Ascending aorta (tissue), 2 donors: Measurements from ENCODE around the gene EHBP1. TPM values are rescaled to one million over a fixed set of nuclear protein-coding genes. Genes with fewer than 3 reads are reported as not detected.

Experiments used
- DNase-seq, 2 donors: peaks; one replicate each; pipeline ENCODE4 v3.0.0-alpha.2; 2019; ENCODE audit warnings: low spot score in 2 of 2
- H3K27ac ChIP-seq, 2 donors: fragments of 200-600 bp; sonication (generic); one replicate each; pipeline ENCODE4 v1.5.1; 2016 to 2017; ENCODE audit warnings: mild to moderate bottlenecking in 1 of 2
- H3K27me3 ChIP-seq: fragments of 200-600 bp; sonication (generic); one replicate; pipeline ENCODE4 v1.5.1; 2017
- H3K36me3 ChIP-seq, 2 donors: fragments of 200-600 bp; sonication (generic); one replicate each; pipeline ENCODE4 v1.5.1; 2016
- H3K4me1 ChIP-seq, 2 donors: fragments of 200-600 bp; sonication (generic); one replicate each; pipeline ENCODE4 v1.5.1; 2016 to 2017; ENCODE audit warnings: mild to moderate bottlenecking in 1 of 2
- H3K4me3 ChIP-seq, 2 donors: fragments of 200-600 bp; sonication (generic); one replicate each; pipeline ENCODE4 v1.5.1; 2016 to 2017; ENCODE audit warnings: mild to moderate bottlenecking in 1 of 2
- H3K9me3 ChIP-seq, 2 donors: fragments of 200-600 bp; sonication (generic); one replicate each; pipeline ENCODE4 v1.5.1; 2016
- intact Hi-C: fragments of 100-400 bp; cut with DNase I; formaldehyde crosslinking; loops from one replicate; pipeline ENCODE4 v1.15.1; 2023
- total RNA-seq: library from RNA; depleted of rRNA; stranded (reverse); fragments of >200 nt; gene quantifications from one replicate; pipeline ENCODE4 v1.1.0, GENCODE V29; 2016
- TF ChIP-seq, protein P1 (sequence below), 3 experiments: fragments of 200-600 bp in 2 of 3; fragments of 450-650 bp in 1 of 3; sonication (generic) in 2 of 3; IDR thresholded peaks; one replicate each; pipeline ENCODE4 v1.5.1; 2016 to 2019; ENCODE audit warnings: antibody characterized with exemption in 3 of 3, mild to moderate bottlenecking in 1 of 3, moderate library complexity in 1 of 3

The EHBP1 gene
- total RNA-seq, 1 donor from 2014 or later, result 19.9 TPM

DNA sequence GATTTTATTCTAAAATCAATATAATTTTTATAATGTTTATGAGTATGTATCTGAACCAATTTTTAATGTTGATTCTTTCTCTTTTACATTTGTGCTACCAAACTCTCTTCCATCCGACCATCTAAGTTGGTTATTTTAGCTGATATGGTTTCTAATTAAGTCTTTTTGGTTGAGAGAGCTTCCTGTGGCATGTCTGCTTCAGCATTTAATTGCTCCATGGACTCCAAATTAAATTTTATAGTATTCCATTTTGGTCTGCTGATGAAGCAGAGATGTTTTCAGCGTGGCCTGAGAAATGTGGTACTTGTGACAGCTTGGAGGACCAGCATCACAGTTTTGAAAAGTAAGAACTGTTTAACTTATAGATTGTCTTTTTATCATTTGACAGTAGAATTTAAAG lies 105.6 kb downstream of the EHBP1 start:
- intact Hi-C loops, result no loop called here
- TF ChIP-seq, protein P1, sequence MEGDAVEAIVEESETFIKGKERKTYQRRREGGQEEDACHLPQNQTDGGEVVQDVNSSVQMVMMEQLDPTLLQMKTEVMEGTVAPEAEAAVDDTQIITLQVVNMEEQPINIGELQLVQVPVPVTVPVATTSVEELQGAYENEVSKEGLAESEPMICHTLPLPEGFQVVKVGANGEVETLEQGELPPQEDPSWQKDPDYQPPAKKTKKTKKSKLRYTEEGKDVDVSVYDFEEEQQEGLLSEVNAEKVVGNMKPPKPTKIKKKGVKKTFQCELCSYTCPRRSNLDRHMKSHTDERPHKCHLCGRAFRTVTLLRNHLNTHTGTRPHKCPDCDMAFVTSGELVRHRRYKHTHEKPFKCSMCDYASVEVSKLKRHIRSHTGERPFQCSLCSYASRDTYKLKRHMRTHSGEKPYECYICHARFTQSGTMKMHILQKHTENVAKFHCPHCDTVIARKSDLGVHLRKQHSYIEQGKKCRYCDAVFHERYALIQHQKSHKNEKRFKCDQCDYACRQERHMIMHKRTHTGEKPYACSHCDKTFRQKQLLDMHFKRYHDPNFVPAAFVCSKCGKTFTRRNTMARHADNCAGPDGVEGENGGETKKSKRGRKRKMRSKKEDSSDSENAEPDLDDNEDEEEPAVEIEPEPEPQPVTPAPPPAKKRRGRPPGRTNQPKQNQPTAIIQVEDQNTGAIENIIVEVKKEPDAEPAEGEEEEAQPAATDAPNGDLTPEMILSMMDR (IDR thresholded peaks at IDR 0.05), result no peak
- Histone ChIP-seq H3K9me3 (no peaks in the 10 kb centered on the region), H3K27me3 (no peaks in the 10 kb centered on the region), H3K27ac (no peak overlapping the region), H3K36me3 (peaks cover 0 to 9% of the 10 kb centered on the region in 2 donors), H3K4me3 (no peak overlapping the region), H3K4me1 (no peaks in the 10 kb centered on the region)
- DNase-seq, result no peak

DNA sequence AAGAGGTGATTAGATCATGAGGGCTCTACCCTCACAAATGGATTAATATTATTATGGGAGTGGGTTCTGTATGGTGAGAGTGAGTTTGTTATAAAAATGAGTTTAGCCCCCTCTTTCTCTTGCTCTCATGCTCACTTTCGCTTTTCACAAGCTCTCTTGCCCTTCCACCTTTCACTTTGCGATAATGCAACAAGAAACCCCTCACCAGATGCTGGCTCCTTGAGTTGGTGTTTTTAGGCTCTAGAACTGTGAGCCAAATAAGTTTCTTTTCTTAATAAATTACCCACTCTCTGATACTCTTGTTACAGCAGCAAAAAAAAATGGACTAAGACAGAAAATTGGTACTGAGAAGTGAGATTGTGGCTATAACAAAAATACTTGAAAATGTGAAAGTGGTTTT lies 106.5 kb downstream of the EHBP1 start:
- no peak overlapping the region for H3K4me3 ChIP-seq
- TF ChIP-seq, protein P1 (IDR thresholded peaks at IDR 0.05), result no peak
- intact Hi-C loops, result no loop called here
- DNase-seq, result no peak
- no peaks in the 10 kb centered on the region for H3K9me3 ChIP-seq
- H3K27me3 ChIP-seq, result no peaks in the 10 kb centered on the region
- H3K27ac ChIP-seq, result no peak overlapping the region
- no peaks in the 10 kb centered on the region for H3K4me1 ChIP-seq
- peaks cover 0 to 4% of the 10 kb centered on the region in 2 donors for H3K36me3 ChIP-seq

DNA sequence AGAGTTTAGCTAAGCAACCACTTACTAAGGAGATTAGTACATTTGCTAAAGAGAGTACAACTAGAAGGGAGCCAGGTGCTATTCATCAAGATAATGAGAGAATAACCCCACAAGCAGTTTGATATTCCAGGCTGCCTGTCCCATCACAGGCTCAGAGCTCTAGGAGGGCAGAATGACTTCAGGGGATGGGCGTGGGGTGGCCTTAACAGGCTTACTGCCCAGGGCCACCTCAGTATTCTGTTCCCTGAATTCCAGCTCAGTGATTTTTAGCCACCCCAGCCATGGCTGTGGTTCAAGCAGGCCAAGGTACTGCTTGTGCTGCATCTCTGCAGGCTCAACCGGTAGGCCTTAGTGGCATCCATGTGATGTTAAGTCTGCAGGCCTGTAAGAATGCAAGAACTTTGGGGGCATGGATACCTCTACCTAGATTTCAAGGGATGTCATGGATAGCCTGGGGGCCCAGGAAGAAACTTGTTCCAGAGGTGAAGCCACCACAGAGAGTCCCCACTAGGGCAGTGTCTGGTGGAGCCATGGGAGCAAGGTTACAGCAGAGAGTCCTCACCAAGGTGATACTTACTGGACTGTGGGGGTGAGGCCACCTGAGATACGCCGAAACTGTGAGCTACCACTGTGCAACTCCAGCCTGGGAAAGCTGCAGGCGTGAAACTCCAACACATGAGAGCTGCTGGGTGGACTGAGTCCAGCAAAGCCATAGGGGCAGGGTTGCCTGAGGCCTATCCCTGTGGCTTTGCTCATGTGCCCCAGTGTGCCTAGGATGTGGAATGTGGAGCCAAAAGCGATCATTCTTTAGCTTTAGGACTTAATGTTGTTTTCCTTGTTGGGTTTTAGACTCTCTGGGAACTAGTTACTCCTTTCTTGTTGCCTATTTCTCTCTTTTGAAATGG lies 107.7 kb downstream of the EHBP1 start:
- Histone ChIP-seq H3K27me3 (no peaks in the 10 kb centered on the region), H3K4me1 (no peaks in the 10 kb centered on the region), H3K4me3 (no peak overlapping the region), H3K36me3 (no peaks in the 10 kb centered on the region), H3K27ac (no peak overlapping the region), H3K9me3 (no peaks in the 10 kb centered on the region)
- no peak for DNase-seq
- TF ChIP-seq, protein P1 (IDR thresholded peaks at IDR 0.05), result no peak
- intact Hi-C loops, result no loop called here

DNA sequence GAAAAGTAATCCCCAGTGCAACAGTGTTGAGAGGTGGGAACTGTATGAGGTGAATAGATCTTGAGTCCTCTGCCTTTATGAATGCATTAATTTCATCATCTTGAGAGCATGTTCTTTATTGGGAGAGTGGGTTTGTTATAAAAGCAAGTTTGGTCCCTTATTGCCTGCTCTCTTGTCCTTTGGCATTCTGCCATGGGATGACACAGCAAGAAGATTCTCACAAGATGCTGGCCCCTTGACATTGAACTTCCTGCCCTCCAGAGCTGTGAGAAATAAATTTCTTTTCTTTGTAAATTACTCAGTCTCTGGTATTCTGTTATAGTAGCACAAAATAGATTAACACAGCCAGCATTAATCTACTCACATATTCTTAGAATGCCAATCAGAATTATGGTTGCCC lies 108.6 kb downstream of the EHBP1 start:
- Histone ChIP-seq H3K27me3 (no peaks in the 10 kb centered on the region), H3K36me3 (no peaks in the 10 kb centered on the region), H3K9me3 (no peaks in the 10 kb centered on the region), H3K4me3 (no peak overlapping the region), H3K4me1 (no peaks in the 10 kb centered on the region), H3K27ac (no peak overlapping the region)
- TF ChIP-seq, protein P1 (IDR thresholded peaks at IDR 0.05), result no peak
- intact Hi-C loops, result no loop called here
- no peak for DNase-seq

DNA sequence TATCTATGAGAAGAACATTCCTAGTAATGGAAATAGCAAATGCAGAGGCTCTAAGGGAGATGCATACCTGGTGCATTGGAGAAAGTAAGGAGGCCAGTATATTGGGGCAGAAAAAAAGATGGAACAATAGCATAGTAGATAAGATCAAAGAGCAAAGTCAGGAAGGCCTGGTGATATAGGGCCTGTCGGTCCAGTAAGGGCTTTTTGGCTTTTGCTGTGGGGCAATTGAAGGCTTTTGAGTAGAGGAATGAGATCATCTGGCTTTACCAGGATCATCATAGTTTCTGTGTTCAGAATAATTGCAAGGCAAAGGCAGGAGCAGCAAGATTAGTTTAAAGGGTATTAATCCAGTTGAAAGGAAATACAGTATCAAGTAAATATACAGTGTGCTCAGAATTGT lies 111.8 kb downstream of the EHBP1 start:
- intact Hi-C loops, result no loop called here
- Histone ChIP-seq H3K9me3 (no peaks in the 10 kb centered on the region), H3K4me3 (no peak overlapping the region), H3K36me3 (no peaks in the 10 kb centered on the region), H3K27ac (no peak overlapping the region), H3K27me3 (no peaks in the 10 kb centered on the region), H3K4me1 (no peaks in the 10 kb centered on the region)
- DNase-seq, result no peak
- TF ChIP-seq, protein P1 (IDR thresholded peaks at IDR 0.05), result no peak
